Measurements from ENCODE around the gene AFG3L2. TPM values are rescaled to one million over a fixed set of nuclear protein-coding genes. Genes with fewer than 3 reads are reported as not detected.
"Not testable (repeated sequence)": the region's sequence is repeated elsewhere in the genome, so short reads cannot be mapped to it uniquely, and the experiment has no call there.

AFG3L2 gene
- total and polyA plus RNA-seq, 5 experiments from 2014 or later, result 27.0 to 42.1 (median 37.7) TPM

DNA sequence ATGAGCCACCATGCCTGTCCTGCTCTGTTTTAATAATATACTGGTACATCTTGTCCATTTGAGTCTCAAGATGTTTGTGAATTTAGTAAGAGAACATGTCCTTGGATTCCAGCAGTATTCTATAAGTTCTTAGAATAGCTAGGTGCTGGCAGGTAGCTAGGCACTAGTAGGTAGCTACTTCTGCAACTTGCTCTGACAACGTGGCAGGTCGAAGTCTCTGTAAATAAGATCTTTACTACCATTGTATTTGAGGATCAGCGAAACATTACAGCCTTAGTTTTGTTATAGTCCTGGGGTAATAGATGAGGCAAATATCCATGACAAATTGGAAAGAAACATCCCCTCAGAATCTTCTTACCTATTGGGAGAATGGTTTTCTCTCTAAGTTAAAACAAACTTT is 16.5 kb upstream of the AFG3L2 start:
- POLR2A ChIA-PET, result interaction anchor here (0.7 kb wide), 1 partner anchor 555 kb away, joined by 3 read pairs; no protein-coding TSS in a partner anchor
- DNase-seq (no peak), ATAC-seq (no peak)
- Mint-ChIP-seq H3K36me3 (no peaks in the 10 kb centered on the region), H3K4me3 (no peak overlapping the region), H3K27ac (no peak overlapping the region), H3K4me1 (no peaks in the 10 kb centered on the region), H3K9me3 (no peaks in the 10 kb centered on the region), H3K27me3 (peaks cover 0 to 27% (median 20%) of the 10 kb centered on the region in 5 donors)

DNA sequence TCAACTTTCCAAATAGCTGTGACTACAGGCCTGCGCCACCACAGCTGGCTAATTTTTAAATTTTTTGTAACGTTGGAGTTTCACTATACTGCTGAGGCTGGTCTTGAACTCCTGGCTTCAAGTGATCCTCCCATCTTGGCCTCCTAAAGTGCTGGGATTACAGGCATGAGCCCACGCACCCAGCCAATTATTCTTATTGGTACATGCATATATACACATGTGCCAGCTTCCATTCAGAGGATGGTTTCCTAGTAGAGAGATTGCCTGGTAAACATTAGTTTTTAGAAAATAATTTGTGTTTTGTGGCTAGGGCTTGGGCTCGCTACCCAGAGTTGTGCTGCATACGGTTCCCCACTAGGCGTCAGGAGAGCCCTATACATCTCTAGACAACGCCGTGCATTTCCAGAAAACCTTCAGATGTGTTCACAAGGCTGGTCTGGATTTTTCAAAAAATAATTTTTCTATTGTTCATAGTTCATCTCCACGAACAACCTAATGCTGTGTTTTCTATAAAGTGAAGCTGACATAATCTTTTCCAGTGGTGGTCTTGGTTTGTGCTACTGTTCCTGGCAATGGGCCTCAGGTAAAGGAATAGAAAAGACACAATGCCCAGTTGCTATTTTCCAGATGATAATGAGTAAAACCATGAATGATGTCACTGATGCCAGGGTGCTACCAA is 14.6 kb upstream of the AFG3L2 start:
- DNase-seq (peak in 9 of 10 donors; percentile 22 to 75 (median 51)), ATAC-seq (peak; percentile 93 to 96)
- Mint-ChIP-seq H3K4me3 (no peak overlapping the region), H3K27me3 (peaks cover 0 to 14% (median 10%) of the 10 kb centered on the region in 5 donors), H3K4me1 (no peaks in the 10 kb centered on the region), H3K9me3 (no peaks in the 10 kb centered on the region), H3K27ac (no peak overlapping the region), H3K36me3 (no peaks in the 10 kb centered on the region)
- POLR2A ChIA-PET, result interaction anchor here (0.7 to 1.7 kb wide), 2 partner anchors 267 to 1810 kb away, joined by 3 to 4 read pairs; no protein-coding TSS in a partner anchor

DNA sequence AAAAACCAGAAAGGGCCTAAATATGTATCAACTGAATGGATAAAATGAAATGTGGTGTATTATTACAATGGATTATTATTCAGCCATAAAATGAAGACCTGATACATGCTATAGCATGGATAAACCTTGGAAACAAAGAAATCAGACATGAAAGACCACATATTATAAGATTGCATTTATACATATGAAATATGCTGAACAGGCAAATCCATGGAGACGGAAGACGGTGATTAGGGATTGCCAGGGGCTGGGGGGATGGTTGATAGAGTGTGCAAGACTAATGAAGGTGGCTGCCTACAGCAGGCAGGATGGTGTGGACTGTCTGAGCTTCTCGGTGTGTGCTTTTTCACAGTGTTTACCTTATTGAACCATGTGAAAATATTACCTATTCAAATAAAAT is 11.4 kb upstream of the AFG3L2 start:
- Mint-ChIP-seq H3K36me3 (no peaks in the 10 kb centered on the region), H3K4me1 (no peaks in the 10 kb centered on the region), H3K27ac (no peak overlapping the region), H3K9me3 (no peaks in the 10 kb centered on the region), H3K4me3 (no peak overlapping the region), H3K27me3 (peaks cover 0 to 2% (median 0%) of the 10 kb centered on the region in 5 donors)
- ATAC-seq (no peak), DNase-seq (no peak)
- POLR2A ChIA-PET, result no interaction called here

DNA sequence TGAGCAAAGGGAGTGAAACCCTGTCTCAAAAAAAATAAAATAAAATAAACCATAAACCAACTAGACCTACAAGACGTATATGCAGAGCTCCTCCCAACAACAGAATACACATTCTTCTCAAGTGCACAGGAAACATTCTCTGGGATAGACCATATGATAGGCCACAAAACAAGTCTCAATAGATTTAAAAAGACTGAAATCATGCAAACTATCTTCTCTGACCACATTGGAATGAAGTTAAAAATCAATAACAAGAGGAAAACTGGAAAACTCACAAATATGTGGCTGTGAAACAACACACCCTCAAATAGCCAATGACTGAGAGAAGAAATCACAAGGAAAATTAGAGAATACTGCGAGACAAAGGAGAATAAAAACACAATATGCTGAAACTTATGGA is 7.2 kb upstream of the AFG3L2 start:
- ATAC-seq (no peak), DNase-seq (no peak)
- Mint-ChIP-seq H3K9me3 (no peaks in the 10 kb centered on the region), H3K4me1 (no peaks in the 10 kb centered on the region), H3K27me3 (no peaks in the 10 kb centered on the region), H3K36me3 (no peaks in the 10 kb centered on the region), H3K4me3 (no peak overlapping the region), H3K27ac (no peak overlapping the region)
- POLR2A ChIA-PET, result no interaction called here

DNA sequence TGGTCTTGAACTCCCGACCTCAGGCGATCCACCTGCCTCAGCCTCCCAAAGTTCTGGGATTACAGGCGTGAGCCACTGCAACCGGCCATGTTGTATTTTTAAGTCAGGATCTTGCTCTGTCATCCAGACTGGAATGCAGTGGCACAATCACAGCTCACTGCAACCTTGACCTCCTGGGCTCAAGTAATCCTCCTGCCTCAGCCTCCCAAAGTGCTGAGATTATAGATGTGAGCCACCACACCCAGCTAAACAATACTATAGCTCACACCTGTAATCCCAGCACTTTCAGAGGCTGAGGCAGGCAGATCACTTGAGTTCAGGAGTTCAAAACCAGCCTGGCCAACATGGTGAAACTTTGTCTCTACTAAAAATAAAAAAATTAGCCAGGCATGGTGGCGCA is 6.7 kb upstream of the AFG3L2 start:
- DNase-seq, H3K4me3 Mint-ChIP-seq, H3K27me3 Mint-ChIP-seq, H3K9me3 Mint-ChIP-seq, H3K4me1 Mint-ChIP-seq, POLR2A ChIA-PET, H3K27ac Mint-ChIP-seq, H3K36me3 Mint-ChIP-seq, ATAC-seq: not testable (repeated sequence)

DNA sequence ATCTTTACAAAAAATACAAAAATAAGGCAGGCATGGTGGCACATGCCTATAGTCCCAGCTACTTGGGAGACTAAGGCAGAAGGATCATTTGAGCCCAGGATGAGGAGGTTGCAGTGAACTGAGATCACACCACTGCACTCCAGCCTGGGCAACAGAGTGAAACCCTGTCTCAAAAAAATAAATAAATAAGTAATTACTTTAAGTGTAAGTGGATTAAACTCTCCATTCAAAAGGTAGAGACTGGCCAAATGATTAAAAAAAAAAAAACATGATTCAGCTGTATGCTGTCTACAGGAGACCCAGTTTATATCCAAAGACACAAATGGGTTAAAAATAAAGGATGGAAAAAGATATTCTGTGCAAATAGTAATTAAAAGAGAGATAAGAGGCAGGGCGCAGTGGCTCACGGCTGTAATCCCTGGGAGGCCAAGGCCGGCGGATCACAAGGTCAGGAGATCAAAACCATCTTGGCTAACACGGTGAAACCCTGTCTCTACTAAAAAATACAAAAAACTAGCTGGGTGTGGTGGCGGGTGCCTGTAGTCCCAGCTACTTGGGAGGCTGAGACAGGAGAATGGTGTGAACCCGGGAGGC is 5.3 kb upstream of the AFG3L2 start:
- H3K4me1 Mint-ChIP-seq, H3K36me3 Mint-ChIP-seq, ATAC-seq, H3K9me3 Mint-ChIP-seq, H3K27me3 Mint-ChIP-seq, H3K4me3 Mint-ChIP-seq, DNase-seq: not testable (repeated sequence)
- peak overlapping the region in 1 of 10 donors; percentile 25 for H3K27ac Mint-ChIP-seq
- POLR2A ChIA-PET, result interaction anchor here (0.7 kb wide), 2 partner anchors 320 to 786 kb away, joined by 3 read pairs; partner anchors contain the start of genes CEP76 and PSMG2

DNA sequence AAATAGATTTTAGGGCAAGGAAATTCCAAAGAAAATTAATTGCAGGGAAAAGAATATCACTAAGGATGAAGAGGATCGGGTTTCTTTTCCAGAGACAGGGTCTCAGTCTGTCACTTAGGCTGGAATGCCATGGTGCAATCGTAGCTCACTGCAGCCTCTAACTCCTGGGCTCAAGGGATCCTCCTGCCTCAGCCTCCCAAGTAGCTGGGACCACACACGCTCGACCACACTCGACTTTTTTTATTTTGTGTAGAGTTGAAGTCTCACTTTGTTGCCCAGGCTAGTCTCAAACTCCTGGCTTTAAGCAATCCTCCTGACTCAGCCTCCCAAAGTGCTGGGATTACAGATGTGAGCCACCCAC is 1.2 kb upstream of the AFG3L2 start:
- H3K9me3 Mint-ChIP-seq, DNase-seq, ATAC-seq, H3K27me3 Mint-ChIP-seq, H3K36me3 Mint-ChIP-seq: not testable (repeated sequence)
- peaks cover 19 to 40% (median 37%) of the 10 kb centered on the region in 4 donors for H3K4me1 Mint-ChIP-seq
- POLR2A ChIA-PET, result interaction anchor here (2.6 to 3.2 kb wide), 3 partner anchors 29 to 570 kb away, joined by 25 to 43 read pairs (median 30); partner anchors contain the start of genes PRELID3A, PTPN2 and SEH1L
- H3K4me3 Mint-ChIP-seq, result peak overlapping the region; percentile 80 to 94 (median 90)
- H3K27ac Mint-ChIP-seq, result peak overlapping the region in 8 of 10 donors; percentile 2 to 93 (median 91)

DNA sequence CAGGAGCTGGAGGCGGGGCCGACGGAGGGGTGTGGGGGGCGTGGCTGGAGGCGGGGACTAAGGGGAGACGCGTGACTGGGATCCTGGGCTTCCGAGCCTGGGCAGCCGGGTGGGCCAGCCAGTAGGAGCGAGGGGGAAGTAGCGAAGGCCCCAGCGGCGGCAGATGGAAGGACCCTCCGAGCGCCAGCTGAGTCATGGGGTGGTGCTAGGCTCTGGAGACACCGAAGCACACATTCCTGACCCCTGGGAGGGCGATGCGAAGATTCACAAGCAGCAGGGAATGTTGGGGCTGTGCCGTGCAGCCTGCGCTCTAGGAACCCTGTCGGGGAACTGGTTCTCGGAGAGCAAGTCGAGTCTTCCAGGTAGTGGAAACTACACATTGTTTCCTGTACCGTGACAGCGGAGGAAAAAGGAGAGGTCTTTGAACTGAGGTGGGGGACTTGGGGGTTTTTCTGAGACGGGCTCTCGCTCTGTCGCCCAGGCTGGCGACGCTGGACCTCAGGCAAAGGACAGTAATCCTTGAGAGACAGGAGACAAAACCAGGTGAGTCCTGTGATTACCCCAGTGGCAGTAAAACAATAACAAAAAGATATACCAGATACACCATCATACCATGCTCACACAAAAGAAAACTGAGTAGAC is 650 bp upstream of the AFG3L2 start:
- peak overlapping the region; percentile 25 to 93 (median 90) for H3K27ac Mint-ChIP-seq
- peak overlapping the region; percentile 80 to 94 (median 90) for H3K4me3 Mint-ChIP-seq
- H3K27me3 Mint-ChIP-seq, result no peaks in the 10 kb centered on the region
- POLR2A ChIA-PET, result interaction anchor here (0.7 to 3.2 kb wide), 14 partner anchors 11 to 1350 kb away, joined by 3 to 43 read pairs (median 5); partner anchors contain the start of genes CEP192, CEP76, PRELID3A and PSMG2
- H3K4me1 Mint-ChIP-seq, result peaks cover 21 to 45% (median 42%) of the 10 kb centered on the region in 4 donors
- peaks cover 0 to 4% (median 0%) of the 10 kb centered on the region in 3 donors for H3K36me3 Mint-ChIP-seq
- DNase-seq, result no peak
- no peaks in the 10 kb centered on the region for H3K9me3 Mint-ChIP-seq
- ATAC-seq, result peak in 1 of 2 donors; percentile 70

DNA sequence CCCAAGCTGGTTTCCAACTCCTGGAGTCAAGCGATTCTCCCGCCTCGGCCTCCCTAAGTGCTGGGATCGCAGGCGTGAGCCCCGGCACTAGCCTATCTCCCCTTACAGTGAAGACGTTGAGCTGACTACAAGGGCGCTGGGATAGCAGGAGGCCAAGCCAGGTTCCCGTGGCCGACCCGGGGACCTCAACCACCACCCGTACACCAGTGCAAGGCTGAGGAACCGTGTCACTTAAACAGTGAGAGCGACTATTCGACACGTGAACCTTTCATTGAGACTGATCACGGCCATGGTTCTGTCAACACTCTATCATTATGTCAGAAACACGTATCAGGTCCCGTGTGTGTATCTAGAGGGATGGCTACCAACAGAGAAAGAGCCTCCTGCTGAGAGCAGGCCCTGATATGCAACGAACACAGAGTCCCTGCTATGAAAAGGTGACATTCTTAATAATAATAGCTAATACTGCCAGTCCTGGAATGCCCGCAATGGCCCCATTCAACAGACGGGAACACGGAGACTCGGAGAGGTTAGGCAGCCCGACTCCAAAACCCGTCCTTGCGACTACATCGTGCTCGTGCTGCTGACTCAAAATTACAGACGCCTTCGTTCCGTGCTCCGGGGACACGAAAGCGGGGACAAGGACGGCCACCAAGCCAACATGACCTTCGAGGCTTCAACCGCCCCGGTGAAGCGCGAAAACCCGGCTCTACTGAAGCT is 833 bp downstream of the AFG3L2 start:
- DNase-seq (peak in 1 of 10 donors; percentile 65), ATAC-seq (no peak)
- peak overlapping the region; percentile 86 to 94 (median 90) for H3K4me3 Mint-ChIP-seq

DNA sequence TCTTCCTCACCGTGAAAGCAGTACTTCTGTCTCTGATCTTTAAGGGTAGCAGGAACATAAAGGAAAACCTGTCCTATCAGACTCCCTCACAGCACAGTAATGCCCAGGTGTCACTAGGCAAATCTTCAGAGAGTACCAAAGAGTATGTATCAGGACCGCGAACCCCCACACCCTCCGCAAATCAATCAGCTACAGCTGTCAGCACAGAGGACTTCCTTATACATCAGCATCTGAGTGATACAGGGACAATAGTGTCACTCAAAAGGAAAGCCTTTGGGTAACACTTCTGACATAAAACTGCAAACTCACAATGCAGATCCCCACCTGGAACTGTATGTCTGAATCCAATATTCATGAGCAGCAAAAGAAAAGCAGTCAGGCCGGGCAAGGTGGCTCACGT is 2.6 kb downstream of the AFG3L2 start:
- Mint-ChIP-seq H3K27me3 (no peaks in the 10 kb centered on the region), H3K27ac (peak overlapping the region in 4 of 10 donors; percentile 5 to 66 (median 46)), H3K4me3 (peak overlapping the region in 9 of 10 donors; percentile 43 to 92 (median 66)), H3K36me3 (peaks cover 0 to 13% (median 2%) of the 10 kb centered on the region in 3 donors), H3K9me3 (no peaks in the 10 kb centered on the region), H3K4me1 (peaks cover 32 to 59% (median 59%) of the 10 kb centered on the region in 4 donors)
- DNase-seq (no peak), ATAC-seq (no peak)
- POLR2A ChIA-PET, result no interaction called here

More for the DNA sequence above, 833 bp downstream of the AFG3L2 start:
- H3K36me3 Mint-ChIP-seq, result peaks cover 0 to 4% (median 0%) of the 10 kb centered on the region in 3 donors
- peak overlapping the region; percentile 28 to 94 (median 92) for H3K27ac Mint-ChIP-seq
- H3K9me3 Mint-ChIP-seq, result no peaks in the 10 kb centered on the region
- peaks cover 30 to 57% (median 55%) of the 10 kb centered on the region in 4 donors for H3K4me1 Mint-ChIP-seq
- POLR2A ChIA-PET, result interaction anchor here (0.6 to 3.2 kb wide), 11 partner anchors 9 to 761 kb away, joined by 3 to 43 read pairs (median 7); partner anchors contain the start of genes CEP192, CEP76, PRELID3A and PSMG2
- no peaks in the 10 kb centered on the region for H3K27me3 Mint-ChIP-seq

DNA sequence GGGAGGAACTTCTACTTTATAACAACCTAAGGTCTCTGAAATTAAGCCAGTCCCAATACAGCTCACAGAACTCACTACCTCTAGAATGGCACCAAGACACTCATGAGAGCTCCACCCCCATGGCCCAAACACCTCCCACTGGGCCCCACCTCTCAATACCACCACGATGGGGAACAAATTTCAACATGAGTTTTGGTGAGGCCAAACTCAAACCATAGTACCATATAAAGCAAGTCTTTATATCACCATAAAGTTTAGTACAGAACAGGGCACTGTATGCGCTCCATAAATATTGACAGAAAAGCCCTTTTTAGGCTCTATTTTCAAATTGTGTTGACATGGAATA is 3.3 kb downstream of the AFG3L2 start:
- H3K36me3 Mint-ChIP-seq, result peaks cover 0 to 19% (median 5%) of the 10 kb centered on the region in 3 donors
- peak overlapping the region in 3 of 10 donors; percentile 5 to 86 (median 72) for H3K4me3 Mint-ChIP-seq
- peaks cover 32 to 59% (median 59%) of the 10 kb centered on the region in 4 donors for H3K4me1 Mint-ChIP-seq
- POLR2A ChIA-PET, result interaction anchor here (1.0 kb wide), 1 partner anchor 510 kb away, joined by 3 read pairs; the partner anchor contains the start of gene PTPN2
- ATAC-seq (no peak), DNase-seq (no peak)
- H3K27ac Mint-ChIP-seq, result no peak overlapping the region
- no peaks in the 10 kb centered on the region for H3K9me3 Mint-ChIP-seq
- no peaks in the 10 kb centered on the region for H3K27me3 Mint-ChIP-seq
